Measurements from ENCODE around the gene OXER1. TPM values are rescaled to one million over a fixed set of nuclear protein-coding genes. Genes with fewer than 3 reads are reported as not detected.

The OXER1 gene
- total and polyA plus RNA-seq, 9 of the 15 experiments (the other 6 are each of a cell fraction or from before 2014, with no cell fraction given) = not detected

DNA sequence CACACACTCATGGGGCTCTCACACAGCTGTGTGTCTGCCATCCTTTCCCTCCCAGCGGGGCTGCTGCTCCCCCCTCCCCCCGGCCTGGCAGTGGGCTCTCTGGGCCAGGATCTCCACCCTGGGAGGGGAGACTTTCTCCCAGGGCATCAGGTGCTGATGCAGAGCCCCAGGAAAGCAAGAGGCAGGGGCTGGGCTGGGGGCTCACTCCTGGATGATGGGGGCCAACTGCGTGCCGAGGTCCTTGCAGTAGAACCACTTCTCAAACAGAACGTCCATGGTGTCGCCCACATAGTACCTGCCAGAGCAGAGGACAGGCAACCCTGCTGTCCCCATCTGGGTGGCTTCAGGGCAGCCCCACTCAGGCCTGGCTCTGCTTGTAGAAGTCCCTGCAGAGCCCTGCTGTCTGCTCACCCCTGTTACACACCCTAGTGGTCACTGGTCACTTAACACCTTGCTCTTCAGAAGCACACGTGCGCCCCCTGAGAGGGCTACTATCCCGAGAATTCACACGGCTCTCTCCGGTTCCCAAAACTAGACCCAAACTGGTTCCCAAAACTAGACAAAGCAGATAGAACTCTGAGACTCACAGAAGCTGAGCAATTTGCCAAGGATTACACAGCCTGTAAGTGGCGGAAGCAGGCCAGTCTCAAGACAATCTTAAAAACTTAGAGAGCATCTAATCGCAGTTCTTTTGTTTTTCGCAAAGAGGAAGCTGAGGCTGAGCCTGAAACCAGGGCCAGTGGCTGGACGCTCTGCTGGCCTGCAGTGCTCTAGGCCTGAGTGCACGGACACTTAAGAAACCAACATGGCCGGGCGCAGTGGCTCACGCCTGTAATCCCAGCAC lies 6.6 kb upstream of the OXER1 start (continued):
- TF ChIP-seq SREBF2 (CRISPR knock-in tag; IDR thresholded peaks at IDR 0.05) = no peak
- no peak for TF ChIP-seq DACH1 (IDR thresholded peaks at IDR 0.05; ENCODE audit: partially characterized antibody)
- TF ChIP-seq, protein P1, sequence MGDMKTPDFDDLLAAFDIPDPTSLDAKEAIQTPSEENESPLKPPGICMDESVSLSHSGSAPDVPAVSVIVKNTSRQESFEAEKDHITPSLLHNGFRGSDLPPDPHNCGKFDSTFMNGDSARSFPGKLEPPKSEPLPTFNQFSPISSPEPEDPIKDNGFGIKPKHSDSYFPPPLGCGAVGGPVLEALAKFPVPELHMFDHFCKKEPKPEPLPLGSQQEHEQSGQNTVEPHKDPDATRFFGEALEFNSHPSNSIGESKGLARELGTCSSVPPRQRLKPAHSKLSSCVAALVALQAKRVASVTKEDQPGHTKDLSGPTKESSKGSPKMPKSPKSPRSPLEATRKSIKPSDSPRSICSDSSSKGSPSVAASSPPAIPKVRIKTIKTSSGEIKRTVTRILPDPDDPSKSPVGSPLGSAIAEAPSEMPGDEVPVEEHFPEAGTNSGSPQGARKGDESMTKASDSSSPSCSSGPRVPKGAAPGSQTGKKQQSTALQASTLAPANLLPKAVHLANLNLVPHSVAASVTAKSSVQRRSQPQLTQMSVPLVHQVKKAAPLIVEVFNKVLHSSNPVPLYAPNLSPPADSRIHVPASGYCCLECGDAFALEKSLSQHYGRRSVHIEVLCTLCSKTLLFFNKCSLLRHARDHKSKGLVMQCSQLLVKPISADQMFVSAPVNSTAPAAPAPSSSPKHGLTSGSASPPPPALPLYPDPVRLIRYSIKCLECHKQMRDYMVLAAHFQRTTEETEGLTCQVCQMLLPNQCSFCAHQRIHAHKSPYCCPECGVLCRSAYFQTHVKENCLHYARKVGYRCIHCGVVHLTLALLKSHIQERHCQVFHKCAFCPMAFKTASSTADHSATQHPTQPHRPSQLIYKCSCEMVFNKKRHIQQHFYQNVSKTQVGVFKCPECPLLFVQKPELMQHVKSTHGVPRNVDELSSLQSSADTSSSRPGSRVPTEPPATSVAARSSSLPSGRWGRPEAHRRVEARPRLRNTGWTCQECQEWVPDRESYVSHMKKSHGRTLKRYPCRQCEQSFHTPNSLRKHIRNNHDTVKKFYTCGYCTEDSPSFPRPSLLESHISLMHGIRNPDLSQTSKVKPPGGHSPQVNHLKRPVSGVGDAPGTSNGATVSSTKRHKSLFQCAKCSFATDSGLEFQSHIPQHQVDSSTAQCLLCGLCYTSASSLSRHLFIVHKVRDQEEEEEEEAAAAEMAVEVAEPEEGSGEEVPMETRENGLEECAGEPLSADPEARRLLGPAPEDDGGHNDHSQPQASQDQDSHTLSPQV (IDR thresholded peaks at IDR 0.05) = no peak; the same call in 1 of the 2 replicates
- TF ChIP-seq PTBP1 (IDR thresholded peaks at IDR 0.05; ENCODE audit: low read depth, low read length) = no peak
- no peak for TF ChIP-seq ZNF165 (CRISPR knock-in tag; IDR thresholded peaks at IDR 0.05; ENCODE audit: borderline replicate concordance)
- no peak for TF ChIP-seq ZNF561 (CRISPR knock-in tag; conservative IDR thresholded peaks at IDR 0.05)
- 0 out of 2 replicates have a peak, but pooled peaks have one; percentile 19 for TF ChIP-seq TEAD4 (IDR thresholded peaks at IDR 0.05; ENCODE audit: low read length)
- TF ChIP-seq TEAD4 (CRISPR knock-in tag; IDR thresholded peaks at IDR 0.05; ENCODE audit: borderline replicate concordance) = no peak
- TF ChIP-seq MYC (IDR thresholded peaks at IDR 0.05; ENCODE audit: low read depth, low read length) = peak; percentile 79
- TF ChIP-seq MYC (CRISPR knock-in tag; IDR thresholded peaks at IDR 0.05; ENCODE audit: borderline replicate concordance, low read depth) = no peak
- TF ChIP-seq, protein P2, sequence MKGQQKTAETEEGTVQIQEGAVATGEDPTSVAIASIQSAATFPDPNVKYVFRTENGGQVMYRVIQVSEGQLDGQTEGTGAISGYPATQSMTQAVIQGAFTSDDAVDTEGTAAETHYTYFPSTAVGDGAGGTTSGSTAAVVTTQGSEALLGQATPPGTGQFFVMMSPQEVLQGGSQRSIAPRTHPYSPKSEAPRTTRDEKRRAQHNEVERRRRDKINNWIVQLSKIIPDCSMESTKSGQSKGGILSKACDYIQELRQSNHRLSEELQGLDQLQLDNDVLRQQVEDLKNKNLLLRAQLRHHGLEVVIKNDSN (CRISPR knock-in tag; IDR thresholded peaks at IDR 0.05) = peak; percentile 77
- TF ChIP-seq PHB2 (IDR thresholded peaks at IDR 0.05; ENCODE audit: low read depth) = no peak
- no peak for TF ChIP-seq FOXA3 (CRISPR knock-in tag; conservative IDR thresholded peaks at IDR 0.05 in 1 of 2, IDR thresholded peaks at IDR 0.05 in 1 of 2)
- TF ChIP-seq, protein P3, sequence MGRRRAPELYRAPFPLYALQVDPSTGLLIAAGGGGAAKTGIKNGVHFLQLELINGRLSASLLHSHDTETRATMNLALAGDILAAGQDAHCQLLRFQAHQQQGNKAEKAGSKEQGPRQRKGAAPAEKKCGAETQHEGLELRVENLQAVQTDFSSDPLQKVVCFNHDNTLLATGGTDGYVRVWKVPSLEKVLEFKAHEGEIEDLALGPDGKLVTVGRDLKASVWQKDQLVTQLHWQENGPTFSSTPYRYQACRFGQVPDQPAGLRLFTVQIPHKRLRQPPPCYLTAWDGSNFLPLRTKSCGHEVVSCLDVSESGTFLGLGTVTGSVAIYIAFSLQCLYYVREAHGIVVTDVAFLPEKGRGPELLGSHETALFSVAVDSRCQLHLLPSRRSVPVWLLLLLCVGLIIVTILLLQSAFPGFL (CRISPR knock-in tag; IDR thresholded peaks at IDR 0.05) = no peak
- no peak for TF ChIP-seq MCM7 (IDR thresholded peaks at IDR 0.05)
- no peak for TF ChIP-seq ZFP30 (CRISPR knock-in tag; IDR thresholded peaks at IDR 0.05; ENCODE audit: borderline replicate concordance)
- TF ChIP-seq KAT7 (CRISPR knock-in tag; IDR thresholded peaks at IDR 0.05; ENCODE audit: borderline replicate concordance) = no peak
- no peak for TF ChIP-seq PRMT5 (CRISPR knock-in tag; IDR thresholded peaks at IDR 0.05)
- no peak for TF ChIP-seq FOXK1 (CRISPR knock-in tag; IDR thresholded peaks at IDR 0.05; ENCODE audit: borderline replicate concordance)
- no peak for TF ChIP-seq ZNF57 (CRISPR knock-in tag; IDR thresholded peaks at IDR 0.05)
- TF ChIP-seq, protein P4, sequence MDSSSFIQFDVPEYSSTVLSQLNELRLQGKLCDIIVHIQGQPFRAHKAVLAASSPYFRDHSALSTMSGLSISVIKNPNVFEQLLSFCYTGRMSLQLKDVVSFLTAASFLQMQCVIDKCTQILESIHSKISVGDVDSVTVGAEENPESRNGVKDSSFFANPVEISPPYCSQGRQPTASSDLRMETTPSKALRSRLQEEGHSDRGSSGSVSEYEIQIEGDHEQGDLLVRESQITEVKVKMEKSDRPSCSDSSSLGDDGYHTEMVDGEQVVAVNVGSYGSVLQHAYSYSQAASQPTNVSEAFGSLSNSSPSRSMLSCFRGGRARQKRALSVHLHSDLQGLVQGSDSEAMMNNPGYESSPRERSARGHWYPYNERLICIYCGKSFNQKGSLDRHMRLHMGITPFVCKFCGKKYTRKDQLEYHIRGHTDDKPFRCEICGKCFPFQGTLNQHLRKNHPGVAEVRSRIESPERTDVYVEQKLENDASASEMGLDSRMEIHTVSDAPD (CRISPR knock-in tag; IDR thresholded peaks at IDR 0.05) = no peak
- TF ChIP-seq TBP (optimal IDR thresholded peaks at IDR 0.05; ENCODE audit: low read depth, low read length) = no peak
